RWPE2 (cell line): ENCODE results near the gene PDIA6.

ENCODE experiments used
- ATAC-seq: fragments of 200-7000 bp; cut with Tn5 transposase; 3 replicates; pipeline ENCODE4 v1.9.1; 2021; ENCODE audit warnings: low read depth
- DNase-seq: peaks from one replicate; pipeline ENCODE4 v3.0.0-alpha.2; 2020; ENCODE audit warnings: low spot score
- H3K27ac ChIP-seq: fragments of 450-650 bp; 2 replicates; pipeline ENCODE4 v1.5.1; 2017; ENCODE audit warnings: mild to moderate bottlenecking; ENCODE audit not compliant: poor library complexity, severe bottlenecking
- H3K27me3 ChIP-seq: fragments of 250-450 bp; sonication (Bioruptor Pico); 2 replicates; pipeline ENCODE4 v1.5.1; 2021; ENCODE audit warnings: mild to moderate bottlenecking, moderate library complexity; ENCODE audit not compliant: insufficient read depth, poor library complexity, severe bottlenecking
- H3K36me3 ChIP-seq: fragments of 250-450 bp; sonication (Bioruptor Pico); 2 replicates; pipeline ENCODE4 v1.5.1; 2020; ENCODE audit warnings: low read depth, mild to moderate bottlenecking, moderate library complexity
- H3K4me1 ChIP-seq: fragments of 250-450 bp; sonication (Bioruptor Pico); 2 replicates; pipeline ENCODE4 v1.5.1; 2021; ENCODE audit warnings: mild to moderate bottlenecking, moderate library complexity; ENCODE audit not compliant: insufficient read depth, poor library complexity, severe bottlenecking
- H3K4me3 ChIP-seq: fragments of 250-450 bp; sonication (Bioruptor Pico); 2 replicates; pipeline ENCODE4 v1.5.1; 2021; ENCODE audit warnings: mild to moderate bottlenecking, moderate library complexity; ENCODE audit not compliant: severe bottlenecking
- H3K9me3 ChIP-seq: fragments of 250-450 bp; sonication (Bioruptor Pico); 2 replicates; pipeline ENCODE4 v1.5.1; 2021; ENCODE audit warnings: mild to moderate bottlenecking, moderate library complexity; ENCODE audit not compliant: severe bottlenecking
- CTCF ChIP-seq: fragments of 450-650 bp; IDR thresholded peaks from one replicate; pipeline ENCODE4 v1.5.1; 2017; ENCODE audit warnings: mild to moderate bottlenecking, moderate library complexity; ENCODE audit not compliant: poor library complexity, severe bottlenecking

PDIA6 gene

DNA sequence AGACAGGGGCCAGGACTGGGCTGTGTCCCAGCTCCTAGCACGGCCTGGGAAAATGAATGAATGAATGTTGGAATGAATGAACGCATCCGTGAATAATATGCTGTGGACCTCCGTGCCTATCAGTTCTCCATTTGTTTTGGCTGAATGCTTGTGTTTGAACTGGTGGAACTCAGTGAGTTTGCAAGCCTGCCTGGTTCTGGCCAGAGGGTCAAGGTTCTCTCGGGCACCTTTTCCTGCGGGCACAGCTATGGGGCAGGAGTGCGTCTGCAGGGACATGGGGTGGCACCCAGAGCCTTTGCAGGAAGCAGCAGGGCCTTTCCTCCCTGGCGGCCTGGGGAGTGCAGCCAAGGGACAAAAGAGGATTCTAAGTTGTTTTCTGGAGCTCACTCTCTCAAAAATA lies 17.6 kb upstream of the PDIA6 start:
- no peaks in the 10 kb centered on the region for H3K4me1 ChIP-seq
- DNase-seq: no peak

GRCh38 chr2:10829299-10829698 lies 16.7 kb upstream of the PDIA6 start:
- DNase-seq (no peak), ATAC-seq (no peak)
- TF ChIP-seq CTCF: no peak
- H3K4me1 ChIP-seq: no peaks in the 10 kb centered on the region
- H3K27me3 ChIP-seq: no peaks in the 10 kb centered on the region
- no peak overlapping the region for H3K27ac ChIP-seq
- no peaks in the 10 kb centered on the region for H3K36me3 ChIP-seq
- H3K9me3 ChIP-seq: no peaks in the 10 kb centered on the region
- no peak overlapping the region for H3K4me3 ChIP-seq

More for the DNA sequence above, 17.6 kb upstream of the PDIA6 start:
- ATAC-seq: no peak
- no peak overlapping the region for H3K4me3 ChIP-seq
- no peaks in the 10 kb centered on the region for H3K9me3 ChIP-seq
- no peak overlapping the region for H3K27ac ChIP-seq
- no peaks in the 10 kb centered on the region for H3K36me3 ChIP-seq
- TF ChIP-seq CTCF: no peak
- H3K27me3 ChIP-seq: no peaks in the 10 kb centered on the region

DNA sequence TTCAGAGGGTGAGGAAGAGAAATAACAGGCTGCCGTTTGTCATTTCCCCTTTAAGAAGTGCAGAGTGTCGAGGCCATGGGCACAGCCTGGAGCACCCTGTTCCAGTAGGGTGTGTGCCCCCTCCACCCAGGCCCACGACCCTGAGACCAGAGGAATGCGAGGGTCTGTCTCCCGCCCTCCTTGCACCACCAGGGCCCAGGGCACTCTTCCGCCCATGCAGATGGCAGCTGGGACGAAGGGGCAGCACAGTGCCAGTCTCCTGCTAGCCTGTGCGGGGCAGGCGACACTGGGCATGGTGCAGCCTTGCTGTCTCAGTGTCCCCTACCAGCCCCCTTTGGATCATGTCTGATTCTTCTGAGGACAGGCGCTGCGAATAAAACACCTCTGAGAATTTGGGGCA lies 15.8 kb upstream of the PDIA6 start:
- ATAC-seq (no peak), DNase-seq (no peak)
- Histone ChIP-seq H3K4me1 (no peaks in the 10 kb centered on the region), H3K9me3 (no peaks in the 10 kb centered on the region), H3K27ac (no peak overlapping the region), H3K36me3 (no peaks in the 10 kb centered on the region), H3K4me3 (no peak overlapping the region), H3K27me3 (no peaks in the 10 kb centered on the region)
- TF ChIP-seq CTCF: no peak

- DNase-seq: no peak
- Histone ChIP-seq H3K9me3 (no peaks in the 10 kb centered on the region), H3K27me3 (no peaks in the 10 kb centered on the region), H3K36me3 (no peaks in the 10 kb centered on the region), H3K27ac (no peak overlapping the region), H3K4me1 (no peaks in the 10 kb centered on the region), H3K4me3 (no peak overlapping the region)
- ATAC-seq: no peak
- TF ChIP-seq CTCF: no peak
Measured at GRCh38 chr2:10826625-10827024, 14.0 kb upstream of the PDIA6 start.

- ATAC-seq (no peak), DNase-seq (no peak)
- Histone ChIP-seq H3K27me3 (no peaks in the 10 kb centered on the region), H3K27ac (no peak overlapping the region), H3K36me3 (no peaks in the 10 kb centered on the region), H3K4me3 (no peak overlapping the region), H3K9me3 (no peaks in the 10 kb centered on the region), H3K4me1 (no peaks in the 10 kb centered on the region)
- TF ChIP-seq CTCF: no peak
Measured at GRCh38 chr2:10826026-10826425, 13.4 kb upstream of the PDIA6 start.
